ENCODE results near the gene SEMA5A.

DNA sequence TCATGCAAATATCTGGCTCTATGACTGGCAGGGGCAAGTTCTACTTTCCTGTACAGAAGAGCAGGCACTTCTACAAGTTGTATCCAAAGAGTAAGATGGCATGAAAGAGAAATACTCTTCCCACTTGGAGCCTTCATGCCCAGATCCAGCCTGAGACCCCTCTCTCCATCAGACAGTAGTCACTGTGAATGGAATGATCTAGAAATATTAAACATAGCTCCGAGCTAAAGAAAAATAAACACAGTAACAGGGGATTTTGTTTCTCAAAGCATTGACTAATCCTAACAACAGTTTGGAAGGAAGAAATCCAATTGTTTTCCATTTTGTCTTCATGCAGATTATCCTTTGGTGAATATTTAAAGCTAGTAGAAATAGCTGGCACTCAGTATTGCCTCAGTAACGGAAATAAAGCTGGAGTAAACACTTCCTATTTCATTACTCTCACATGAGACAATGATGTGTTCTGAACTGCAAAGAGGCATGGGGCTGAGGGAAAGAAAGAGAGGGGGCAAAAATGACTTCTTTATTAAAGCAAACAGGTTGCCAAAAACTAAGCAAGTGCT, 100.0 kb downstream of the SEMA5A start:
- TF ChIP-seq POLR2A (IDR thresholded peaks at IDR 0.05; ENCODE audit: low read depth, low read length) (no peak), POLR2AphosphoS5 (IDR thresholded peaks at IDR 0.05; ENCODE audit: low read depth, low read length) (no peak), TAF1 (IDR thresholded peaks at IDR 0.05; ENCODE audit: borderline replicate concordance, low read depth, low read length) (no peak)

Measured in GM12892 (cell line).